ENCODE results near the gene EYA3. TPM values are rescaled to one million over a fixed set of nuclear protein-coding genes. Genes with fewer than 3 reads are reported as not detected.

Gene EYA3
- total and polyA plus RNA-seq, 2 of the 8 experiments (the other 6 are each of a cell fraction or from before 2014, with no cell fraction given): 15.0 to 33.9 TPM

GRCh38 chr1:28110555-28110954 is 22.1 kb upstream of the EYA3 start:
- H3K27ac ChIP-seq (ENCODE audit: low read depth, low read length): no peak overlapping the region
- H3K36me3 ChIP-seq (ENCODE audit: control insufficient read depth in 2 of 4, insufficient read depth in 4 of 4, low read length in 3 of 4): no peaks in the 10 kb centered on the region
- H3K4me1 ChIP-seq (replicated peaks in 1 of 4; ENCODE audit: control insufficient read depth in 3 of 4, insufficient read depth in 4 of 4, low read length in 3 of 4): no peaks in the 10 kb centered on the region; a peak in 1 of 7 replicates
- ChIA-PET POLR2A (ENCODE audit: partially characterized antibody) (interaction anchor here (0.7 kb wide), 1 partner anchor 10 kb away, joined by 3 read pairs; no protein-coding TSS in a partner anchor), CTCF (ENCODE audit: partially characterized antibody) (interaction anchor here (0.5 to 2.2 kb wide), 4 partner anchors 9 to 799 kb away, joined by 3 to 9 read pairs (median 7); no protein-coding TSS in a partner anchor)
- peaks cover 2% of the 10 kb centered on the region; the same call in 1 of the 2 replicates for H3K23me2 ChIP-seq (ENCODE audit: low read depth, low read length)
- no peak overlapping the region for H4K5ac ChIP-seq (ENCODE audit: insufficient read length, low read depth, low read length)
- H4K20me1 ChIP-seq (replicated peaks in 1 of 2; ENCODE audit: control insufficient read depth in 1 of 2, insufficient read depth in 2 of 2, low read length in 2 of 2): no peaks in the 10 kb centered on the region
- H3K18ac ChIP-seq (ENCODE audit: extremely low read depth, low read length): no peak overlapping the region
- H2AK5ac ChIP-seq (ENCODE audit: low read depth, low read length): no peak overlapping the region
- H4K8ac ChIP-seq (ENCODE audit: extremely low read depth, insufficient read depth, low read length): no peak overlapping the region
- no peaks in the 10 kb centered on the region for H3K79me2 ChIP-seq (ENCODE audit: control insufficient read depth in 1 of 2, insufficient read depth in 2 of 2, low read length in 2 of 2)
- no peak overlapping the region for H4K91ac ChIP-seq (replicated peaks; ENCODE audit: insufficient read length, low read length)
- no peak overlapping the region for H3K23ac ChIP-seq (ENCODE audit: insufficient read length)
- H3K4me3 ChIP-seq (ENCODE audit: extremely low read depth in 1 of 4, insufficient read depth in 2 of 4, low read depth in 3 of 4, low read length in 4 of 4): no peak overlapping the region
- H3K4ac ChIP-seq (replicated peaks; ENCODE audit: insufficient read length, low read depth, low read length): no peak overlapping the region
- no peak overlapping the region for H3K14ac ChIP-seq (ENCODE audit: insufficient read length)
- H2BK15ac ChIP-seq (ENCODE audit: low read length): no peak overlapping the region
- no peak for FAIRE-seq
- H2BK5ac ChIP-seq (ENCODE audit: low read depth, low read length): no peak overlapping the region
- no peak for DNase-seq (ENCODE audit: low read depth in 1 of 2, low spot score in 2 of 2)
- 82% methylated on average over 1 of the region's 1 CpG; no CpG with 5 or more reads in 1 of the 2 experiments for WGBS, 2 experiments (ENCODE audit: extremely low coverage in 1 of 2, insufficient coverage in 1 of 2, insufficient read length in 1 of 2, insufficient replicate concordance in 2 of 2, low coverage in 1 of 2, low lambda C conversion rate in 2 of 2, missing lambda C conversion rate in 1 of 2)
- H2BK12ac ChIP-seq (ENCODE audit: low read depth, low read length): no peak overlapping the region
- H2BK20ac ChIP-seq (ENCODE audit: low read length): no peak overlapping the region
- 0 out of 2 replicates have a peak overlapping the region, but pooled peaks have one; percentile 55 for H2AFZ ChIP-seq (ENCODE audit: low read length)
- H3K79me1 ChIP-seq (ENCODE audit: low read depth, low read length): no peaks in the 10 kb centered on the region
- no peak overlapping the region for H3K56ac ChIP-seq (replicated peaks; ENCODE audit: insufficient read length, low read depth, low read length)
- no peaks in the 10 kb centered on the region for H3K9me3 ChIP-seq (ENCODE audit: insufficient read depth in 2 of 2, low read depth in 1 of 2, low read length in 1 of 2)
- no peaks in the 10 kb centered on the region for H3K27me3 ChIP-seq (replicated peaks in 1 of 4; ENCODE audit: control insufficient read depth in 3 of 4, extremely low read depth in 1 of 4, insufficient read depth in 3 of 4, low read length in 3 of 4)
- no peak overlapping the region for H3K9ac ChIP-seq (replicated peaks in 1 of 4; ENCODE audit: extremely low read depth in 1 of 4, low read depth in 3 of 4, low read length in 3 of 4)
- H3K4me2 ChIP-seq (ENCODE audit: insufficient read depth in 1 of 2, low read depth in 2 of 2, low read length in 2 of 2): no peak overlapping the region
- H2BK120ac ChIP-seq (replicated peaks; ENCODE audit: low read depth, low read length): no peak overlapping the region
- no peak for TF ChIP-seq SRF (IDR thresholded peaks at IDR 0.05; ENCODE audit: low read depth, low read length)
- TF ChIP-seq JUND (IDR thresholded peaks at IDR 0.05; ENCODE audit: low read length): no peak
- no peak for TF ChIP-seq NANOG (IDR thresholded peaks at IDR 0.05; ENCODE audit: insufficient read depth, low read depth, low read length, poor library complexity, severe bottlenecking)
- TF ChIP-seq KDM5A (IDR thresholded peaks at IDR 0.05; ENCODE audit: low read length): no peak
- TF ChIP-seq SIN3A (conservative IDR thresholded peaks at IDR 0.05 in 1 of 2, IDR thresholded peaks at IDR 0.05 in 1 of 2; ENCODE audit: low read depth in 1 of 2, low read length in 2 of 2): no peak
- TF ChIP-seq RNF2 (IDR thresholded peaks at IDR 0.05; ENCODE audit: borderline replicate concordance, low read depth, low read length, missing control alignments, poor library complexity, severe bottlenecking): no peak
- TF ChIP-seq KDM1A (IDR thresholded peaks at IDR 0.05; ENCODE audit: borderline replicate concordance, low read length): no peak
- TF ChIP-seq CBX8 (IDR thresholded peaks at IDR 0.05; ENCODE audit: borderline replicate concordance, low read depth, low read length): no peak
- TF ChIP-seq EP300 (IDR thresholded peaks at IDR 0.05; ENCODE audit: borderline replicate concordance in 1 of 2, low read depth in 2 of 2, low read length in 2 of 2): no peak
- TF ChIP-seq SIRT6 (IDR thresholded peaks at IDR 0.05; ENCODE audit: low read length): no peak
- TF ChIP-seq TCF12 (IDR thresholded peaks at IDR 0.05; ENCODE audit: low read depth, low read length): no peak
- TF ChIP-seq SUZ12 (IDR thresholded peaks at IDR 0.05; ENCODE audit: low read length): no peak
- no peak for TF ChIP-seq BACH1 (IDR thresholded peaks at IDR 0.05; ENCODE audit: low read length)

Data from H1 (cell line).